ENCODE results near the gene WNT3A. TPM values are rescaled to one million over a fixed set of nuclear protein-coding genes. Genes with fewer than 3 reads are reported as not detected.

Gene WNT3A
- total and polyA plus RNA-seq, 2 donors (not counting 3 experiments of a cell fraction or from before 2014, with no cell fraction given) = not detected

- TF ChIP-seq JUN (IDR thresholded peaks at IDR 0.05; ENCODE audit: borderline replicate concordance, insufficient read depth, insufficient read length, low read depth) = no peak
- no peak for TF ChIP-seq POLR2A (IDR thresholded peaks at IDR 0.05; ENCODE audit: low read depth, low read length)
- TF ChIP-seq, protein P1, sequence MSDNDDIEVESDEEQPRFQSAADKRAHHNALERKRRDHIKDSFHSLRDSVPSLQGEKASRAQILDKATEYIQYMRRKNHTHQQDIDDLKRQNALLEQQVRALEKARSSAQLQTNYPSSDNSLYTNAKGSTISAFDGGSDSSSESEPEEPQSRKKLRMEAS (IDR thresholded peaks at IDR 0.05; ENCODE audit: insufficient read depth, insufficient read length) = no peak
- no peak for TF ChIP-seq POLR2AphosphoS5 (IDR thresholded peaks at IDR 0.05; ENCODE audit: insufficient read depth, low read depth, low read length)
- no peak for TF ChIP-seq CTCF (IDR thresholded peaks at IDR 0.05; ENCODE audit: extremely low read depth in 1 of 2, insufficient read depth in 1 of 2, low read depth in 1 of 2, low read length in 2 of 2)
- Histone ChIP-seq H3K4me2 (ENCODE audit: insufficient read depth, low read length) (no peak overlapping the region), H3K9me1 (replicated peaks; ENCODE audit: control insufficient read depth, extremely low read depth, insufficient read depth, low read length) (no peaks in the 10 kb centered on the region), H3K27me3 (ENCODE audit: control insufficient read depth in 2 of 2, insufficient read depth in 2 of 2, low read length in 2 of 2) (peaks cover 0 to 2% of the 10 kb centered on the region in 2 experiments), H2AFZ (ENCODE audit: low read depth, low read length) (no peak overlapping the region), H3K4me1 (ENCODE audit: control insufficient read depth, extremely low read depth, insufficient read depth, low read length) (no peaks in the 10 kb centered on the region), H3K79me2 (ENCODE audit: control insufficient read depth, insufficient read depth, low read length) (no peaks in the 10 kb centered on the region), H3K36me3 (ENCODE audit: control insufficient read depth in 2 of 2, extremely low read depth in 1 of 2, insufficient read depth in 2 of 2, low read length in 2 of 2) (no peaks in the 10 kb centered on the region), H4K20me1 (replicated peaks; ENCODE audit: control insufficient read depth, extremely low read depth, insufficient read depth, low read length) (no peaks in the 10 kb centered on the region), H3K9ac (replicated peaks; ENCODE audit: extremely low read depth, insufficient read depth, low read length) (no peak overlapping the region), H3K4me3 (replicated peaks in 1 of 3; ENCODE audit: insufficient read depth in 1 of 3, low read depth in 1 of 3, low read length in 3 of 3) (no peak overlapping the region), H3K9me3 (replicated peaks; ENCODE audit: control insufficient read depth, insufficient read depth, low read length) (no peaks in the 10 kb centered on the region), H3K27ac (ENCODE audit: insufficient read depth, low read depth, low read length) (no peak overlapping the region)
- no peak for FAIRE-seq
- ChIA-PET POLR2A (no interaction called here), CTCF (no interaction called here)
- no TSS peak for BruUV-seq (replicated peaks)
- dilution Hi-C loops (cut with MboI; ENCODE audit: extremely low pct_ligation_motif_present, low sequenced_read_pairs) = no loop called here
- DNase-seq (ENCODE audit: low read depth, low spot score) = no peak
- intact Hi-C loops (cut with micrococcal nuclease) = no loop called here
Measured at GRCh38 chr1:228031276-228031995, 24.6 kb downstream of the WNT3A start.

DNA sequence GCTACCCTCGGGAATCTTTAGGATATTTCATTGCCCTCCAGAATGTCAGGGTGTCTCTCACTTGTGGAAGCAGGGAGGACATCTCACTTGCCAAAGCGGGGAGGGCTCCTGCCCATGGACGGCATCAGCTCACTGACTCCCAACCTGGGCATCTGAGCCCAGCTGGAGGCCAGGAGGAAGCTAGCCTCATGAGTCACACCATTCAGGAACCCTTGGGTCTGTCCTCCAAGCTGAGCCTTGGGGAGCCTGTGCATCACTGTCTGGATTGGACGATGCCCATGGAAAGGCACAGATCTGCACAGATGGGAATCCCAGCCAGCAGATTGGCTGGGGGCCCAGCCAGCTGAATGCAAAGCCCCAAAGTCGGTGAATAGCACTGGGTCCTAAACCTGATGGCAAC is 25.2 kb downstream of the WNT3A start:
- no peaks in the 10 kb centered on the region for H3K9me3 ChIP-seq (replicated peaks; ENCODE audit: control insufficient read depth, insufficient read depth, low read length)
- no peaks in the 10 kb centered on the region for H4K20me1 ChIP-seq (replicated peaks; ENCODE audit: control insufficient read depth, extremely low read depth, insufficient read depth, low read length)
- dilution Hi-C loops (cut with MboI; ENCODE audit: extremely low pct_ligation_motif_present, low sequenced_read_pairs) (no loop called here), intact Hi-C loops (cut with micrococcal nuclease) (no loop called here)
- no peak overlapping the region for H3K9ac ChIP-seq (replicated peaks; ENCODE audit: extremely low read depth, insufficient read depth, low read length)
- peaks cover 0 to 2% of the 10 kb centered on the region in 2 experiments for H3K27me3 ChIP-seq (ENCODE audit: control insufficient read depth in 2 of 2, insufficient read depth in 2 of 2, low read length in 2 of 2)
- TF ChIP-seq POLR2AphosphoS5 (IDR thresholded peaks at IDR 0.05; ENCODE audit: insufficient read depth, low read depth, low read length) (no peak), JUN (IDR thresholded peaks at IDR 0.05; ENCODE audit: borderline replicate concordance, insufficient read depth, insufficient read length, low read depth) (no peak), POLR2A (IDR thresholded peaks at IDR 0.05; ENCODE audit: low read depth, low read length) (no peak), MYC (IDR thresholded peaks at IDR 0.05; ENCODE audit: low read depth, low read length) (no peak)
- TF ChIP-seq, protein P1 (IDR thresholded peaks at IDR 0.05; ENCODE audit: insufficient read depth, insufficient read length) = no peak
- H3K4me1 ChIP-seq (ENCODE audit: control insufficient read depth, extremely low read depth, insufficient read depth, low read length) = no peaks in the 10 kb centered on the region
- DNase-seq (ENCODE audit: low read depth, low spot score) (no peak), FAIRE-seq (no peak)
- H3K4me2 ChIP-seq (ENCODE audit: insufficient read depth, low read length) = no peak overlapping the region
- no peaks in the 10 kb centered on the region for H3K9me1 ChIP-seq (replicated peaks; ENCODE audit: control insufficient read depth, extremely low read depth, insufficient read depth, low read length)
- POLR2A ChIA-PET = no interaction called here
- H3K79me2 ChIP-seq (ENCODE audit: control insufficient read depth, insufficient read depth, low read length) = no peaks in the 10 kb centered on the region
- BruUV-seq (replicated peaks) = no TSS peak
- CTCF ChIA-PET = no interaction called here
- H3K27ac ChIP-seq (ENCODE audit: insufficient read depth, low read depth, low read length) = no peak overlapping the region
- no peak overlapping the region for H3K4me3 ChIP-seq (replicated peaks in 1 of 3; ENCODE audit: insufficient read depth in 1 of 3, low read depth in 1 of 3, low read length in 3 of 3)
- H2AFZ ChIP-seq (ENCODE audit: low read depth, low read length) = no peak overlapping the region
- no peaks in the 10 kb centered on the region for H3K36me3 ChIP-seq (ENCODE audit: control insufficient read depth in 2 of 2, extremely low read depth in 1 of 2, insufficient read depth in 2 of 2, low read length in 2 of 2)

All from endothelial cell of umbilical vein (primary cell).